ENCODE results near the gene DAZAP1.

DNA sequence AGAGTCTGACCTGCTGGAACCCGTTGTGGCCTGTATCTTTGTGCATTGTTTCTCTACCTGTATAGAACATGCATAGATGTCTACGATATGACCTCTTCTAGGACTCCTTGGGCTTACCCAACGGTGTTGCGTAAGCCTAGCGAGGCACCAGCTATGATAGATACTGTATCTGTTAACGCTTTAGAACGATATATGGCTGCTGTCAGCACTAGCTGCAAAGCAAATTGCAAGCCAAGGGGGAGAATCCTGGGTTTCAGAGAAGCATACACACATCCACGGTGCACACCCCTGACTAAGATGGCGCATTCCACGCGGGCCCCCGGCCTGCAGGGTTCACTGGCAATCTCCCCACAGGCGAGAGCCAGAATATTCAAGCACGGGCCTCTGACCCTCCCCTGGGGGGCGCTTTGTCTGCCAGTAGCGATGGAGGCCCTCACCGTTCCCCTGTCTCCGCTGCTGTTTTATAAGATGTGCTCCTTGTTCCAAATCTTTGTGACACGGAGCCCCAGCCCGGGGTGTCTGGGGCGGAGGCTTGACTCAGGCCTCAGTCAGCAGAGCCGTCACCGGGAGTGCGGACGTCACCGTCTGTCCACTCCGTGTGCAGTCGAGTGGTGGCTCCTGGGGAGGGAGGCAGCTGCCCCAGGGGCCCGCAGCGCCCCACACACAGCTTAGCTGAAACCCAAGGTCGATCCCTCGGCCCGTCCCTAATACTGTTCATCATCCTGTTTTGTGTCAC lies 17.9 kb downstream of the DAZAP1 start:
- TF ChIP-seq, protein P1, sequence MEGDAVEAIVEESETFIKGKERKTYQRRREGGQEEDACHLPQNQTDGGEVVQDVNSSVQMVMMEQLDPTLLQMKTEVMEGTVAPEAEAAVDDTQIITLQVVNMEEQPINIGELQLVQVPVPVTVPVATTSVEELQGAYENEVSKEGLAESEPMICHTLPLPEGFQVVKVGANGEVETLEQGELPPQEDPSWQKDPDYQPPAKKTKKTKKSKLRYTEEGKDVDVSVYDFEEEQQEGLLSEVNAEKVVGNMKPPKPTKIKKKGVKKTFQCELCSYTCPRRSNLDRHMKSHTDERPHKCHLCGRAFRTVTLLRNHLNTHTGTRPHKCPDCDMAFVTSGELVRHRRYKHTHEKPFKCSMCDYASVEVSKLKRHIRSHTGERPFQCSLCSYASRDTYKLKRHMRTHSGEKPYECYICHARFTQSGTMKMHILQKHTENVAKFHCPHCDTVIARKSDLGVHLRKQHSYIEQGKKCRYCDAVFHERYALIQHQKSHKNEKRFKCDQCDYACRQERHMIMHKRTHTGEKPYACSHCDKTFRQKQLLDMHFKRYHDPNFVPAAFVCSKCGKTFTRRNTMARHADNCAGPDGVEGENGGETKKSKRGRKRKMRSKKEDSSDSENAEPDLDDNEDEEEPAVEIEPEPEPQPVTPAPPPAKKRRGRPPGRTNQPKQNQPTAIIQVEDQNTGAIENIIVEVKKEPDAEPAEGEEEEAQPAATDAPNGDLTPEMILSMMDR (IDR thresholded peaks at IDR 0.05; ENCODE audit: low read depth, low read length, missing input control), result no peak
- TF ChIP-seq SP1 (IDR thresholded peaks at IDR 0.05) (no peak), FOXA1 (IDR thresholded peaks at IDR 0.05) (no peak), TAF1 (conservative IDR thresholded peaks at IDR 0.05) (no peak), RAD21 (IDR thresholded peaks at IDR 0.05) (no peak), HNF4A (conservative IDR thresholded peaks at IDR 0.05) (no peak), MAX (IDR thresholded peaks at IDR 0.05) (no peak), EGR1 (IDR thresholded peaks at IDR 0.05; ENCODE audit: low read depth in 2 of 2) (no peak), REST (IDR thresholded peaks at IDR 0.05) (no peak)
- TF ChIP-seq, protein P2, sequence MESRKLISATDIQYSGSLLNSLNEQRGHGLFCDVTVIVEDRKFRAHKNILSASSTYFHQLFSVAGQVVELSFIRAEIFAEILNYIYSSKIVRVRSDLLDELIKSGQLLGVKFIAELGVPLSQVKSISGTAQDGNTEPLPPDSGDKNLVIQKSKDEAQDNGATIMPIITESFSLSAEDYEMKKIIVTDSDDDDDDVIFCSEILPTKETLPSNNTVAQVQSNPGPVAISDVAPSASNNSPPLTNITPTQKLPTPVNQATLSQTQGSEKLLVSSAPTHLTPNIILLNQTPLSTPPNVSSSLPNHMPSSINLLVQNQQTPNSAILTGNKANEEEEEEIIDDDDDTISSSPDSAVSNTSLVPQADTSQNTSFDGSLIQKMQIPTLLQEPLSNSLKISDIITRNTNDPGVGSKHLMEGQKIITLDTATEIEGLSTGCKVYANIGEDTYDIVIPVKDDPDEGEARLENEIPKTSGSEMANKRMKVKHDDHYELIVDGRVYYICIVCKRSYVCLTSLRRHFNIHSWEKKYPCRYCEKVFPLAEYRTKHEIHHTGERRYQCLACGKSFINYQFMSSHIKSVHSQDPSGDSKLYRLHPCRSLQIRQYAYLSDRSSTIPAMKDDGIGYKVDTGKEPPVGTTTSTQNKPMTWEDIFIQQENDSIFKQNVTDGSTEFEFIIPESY (IDR thresholded peaks at IDR 0.05), result no peak
